ENCODE results near the gene PIP4K2B.
"Not testable (repeated sequence)": the region's sequence is repeated elsewhere in the genome, so short reads cannot be mapped to it uniquely, and the experiment has no call there.

PIP4K2B gene

DNA sequence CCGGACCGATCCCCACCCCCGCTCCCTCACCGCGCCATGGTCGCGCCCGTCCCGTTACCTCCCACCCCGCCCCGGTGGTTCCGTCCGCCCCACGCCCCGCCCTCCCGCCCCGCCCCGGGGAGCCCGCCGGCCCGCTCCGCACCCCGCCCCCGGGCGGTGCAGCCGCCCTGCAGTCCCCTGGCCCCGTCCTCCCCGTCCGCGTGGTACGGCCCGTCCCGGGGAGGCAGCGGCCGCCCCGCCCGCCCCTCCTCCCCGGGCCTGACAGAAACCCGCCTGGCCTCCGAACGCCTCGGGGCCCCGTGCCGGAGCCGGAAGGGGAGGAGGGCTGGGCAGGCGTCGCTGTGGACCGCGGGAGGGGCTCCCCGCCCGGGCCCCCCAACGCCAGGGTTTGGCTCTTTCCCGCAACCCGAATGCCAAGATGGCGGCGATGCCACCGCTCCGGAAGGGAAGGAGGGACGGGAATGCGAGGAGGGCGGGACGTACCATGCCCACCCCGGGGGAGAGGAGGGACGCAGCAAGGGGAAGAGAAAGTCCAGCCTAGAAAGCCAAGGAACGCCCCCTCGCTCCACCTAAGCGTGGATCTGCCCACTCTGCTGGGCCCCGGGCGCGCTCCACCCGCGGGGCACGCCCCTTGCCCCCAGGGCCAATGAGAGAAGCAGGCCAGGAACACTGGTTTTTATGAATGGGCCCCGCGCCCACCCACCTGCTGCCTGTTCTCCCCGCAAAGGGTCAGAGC, at the start of gene PIP4K2B:
PIP4K2B (minus strand) TSS at position 56 of the 736 bp plus-strand sequence. CDS start 132 bp downstream, outside the sequence.
- DNase-seq: peak; percentile 100

DNA sequence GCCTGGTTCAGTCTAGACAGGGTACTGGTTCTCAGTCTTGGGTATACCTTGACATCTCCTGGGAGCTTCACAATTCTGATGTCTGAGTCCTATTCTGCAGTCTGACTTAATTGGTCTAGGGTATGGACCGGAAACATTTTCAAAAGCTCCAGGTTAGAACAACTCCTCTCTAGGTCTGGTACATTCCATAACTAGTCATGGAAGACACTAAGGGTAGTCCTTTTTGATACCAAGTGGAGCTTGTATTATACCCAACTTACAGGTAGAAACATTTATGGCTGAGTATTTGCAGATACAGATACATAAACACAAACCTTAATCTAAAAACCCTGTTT, 49.2 kb upstream of the PIP4K2B start:
- DNase-seq: no peak

DNA sequence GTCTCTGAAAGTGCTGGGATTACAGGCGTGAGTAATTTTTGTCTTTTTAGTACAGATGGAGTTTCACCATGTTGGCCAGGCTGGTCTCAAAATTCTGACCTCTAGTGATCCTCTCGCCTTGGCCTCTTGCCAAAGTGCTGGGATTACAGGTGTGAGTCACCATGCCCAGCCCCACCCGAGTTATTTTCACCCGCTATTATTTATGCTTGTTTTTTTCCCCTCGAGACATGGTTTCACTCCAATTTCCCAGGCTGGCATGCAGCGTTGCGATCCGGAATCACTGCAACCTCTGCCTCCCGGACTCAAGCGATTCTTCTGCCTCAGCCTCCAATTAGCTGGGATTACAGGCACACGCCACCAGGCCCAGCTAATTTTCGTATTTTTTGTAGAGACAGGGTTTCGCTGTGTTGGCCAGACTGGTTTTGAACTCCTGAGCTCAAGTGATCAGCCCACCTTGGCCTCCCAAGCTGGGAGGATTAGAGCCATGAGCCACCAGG, 45.0 kb upstream of the PIP4K2B start:
- no peak for DNase-seq

DNA sequence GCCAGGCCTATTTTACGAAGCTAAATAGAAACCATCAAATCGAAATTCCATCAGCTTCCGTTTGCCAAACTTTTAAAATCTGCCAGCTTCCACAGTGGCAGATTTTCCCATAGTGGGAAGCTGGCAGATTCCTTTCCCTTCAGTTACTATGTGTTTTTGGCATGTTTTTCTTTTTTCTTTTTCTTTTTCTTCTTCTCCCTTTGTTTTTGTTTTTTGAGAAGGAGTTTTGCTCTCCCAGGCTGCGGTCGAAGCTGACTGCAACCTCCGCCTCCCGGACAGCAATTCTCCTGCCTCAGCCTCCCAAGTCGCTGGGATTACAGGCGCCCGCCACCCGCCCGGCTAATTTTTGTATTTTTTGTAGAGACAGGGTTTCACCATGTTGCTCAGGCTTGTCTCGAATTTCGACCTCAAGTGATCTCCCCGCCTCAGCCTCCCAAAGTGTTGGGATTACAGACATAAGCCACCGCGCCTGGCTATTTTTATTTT, 26.4 kb upstream of the PIP4K2B start:
- no peak for DNase-seq

DNA sequence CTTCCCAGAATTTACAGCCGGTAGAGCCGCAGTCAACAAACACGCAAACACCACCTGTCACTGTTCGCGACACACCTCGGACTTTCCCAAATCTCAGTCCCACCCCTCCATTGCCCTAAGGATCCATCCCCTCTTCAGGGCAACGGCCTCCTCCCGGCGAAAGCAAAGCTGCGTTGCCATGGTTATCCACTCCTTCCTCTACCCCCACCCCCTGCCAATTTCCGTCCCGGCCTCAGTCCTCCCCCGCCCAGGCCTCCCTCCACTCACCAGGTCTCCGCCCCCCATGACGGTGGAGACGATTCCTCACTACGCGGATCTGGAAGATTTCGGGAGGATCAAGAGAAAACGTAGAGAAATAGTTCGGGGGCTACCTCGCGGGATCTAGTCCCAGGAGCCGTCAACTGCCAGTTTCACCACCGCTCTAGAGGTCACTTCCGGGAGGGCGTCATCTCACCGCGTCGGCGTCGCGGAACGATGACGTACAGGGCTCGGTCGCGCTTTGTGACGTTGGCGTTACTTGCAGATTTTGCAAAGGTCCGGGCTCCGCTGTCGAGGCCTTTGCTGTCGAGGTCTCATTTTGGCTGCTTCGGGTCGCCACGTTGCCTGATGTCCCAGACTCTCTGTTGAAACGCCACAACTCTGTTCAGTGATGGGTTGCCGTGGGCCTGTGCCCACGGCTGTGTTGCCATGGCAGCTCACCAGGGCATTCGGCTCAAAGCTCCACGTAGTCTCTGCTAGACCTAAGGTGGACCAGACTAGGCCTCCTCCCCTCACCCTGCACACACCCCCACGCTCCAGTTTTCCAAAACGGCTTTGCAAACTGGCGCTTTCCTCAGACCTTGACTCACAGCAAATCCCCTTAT, 25.8 kb upstream of the PIP4K2B start, which contains the start of gene CWC25:
CWC25 (minus strand) TSS at position 423 of the 863 bp plus-strand sequence; CDS start at position 285, 138 bp downstream.
- peak; percentile 99 for DNase-seq

DNA sequence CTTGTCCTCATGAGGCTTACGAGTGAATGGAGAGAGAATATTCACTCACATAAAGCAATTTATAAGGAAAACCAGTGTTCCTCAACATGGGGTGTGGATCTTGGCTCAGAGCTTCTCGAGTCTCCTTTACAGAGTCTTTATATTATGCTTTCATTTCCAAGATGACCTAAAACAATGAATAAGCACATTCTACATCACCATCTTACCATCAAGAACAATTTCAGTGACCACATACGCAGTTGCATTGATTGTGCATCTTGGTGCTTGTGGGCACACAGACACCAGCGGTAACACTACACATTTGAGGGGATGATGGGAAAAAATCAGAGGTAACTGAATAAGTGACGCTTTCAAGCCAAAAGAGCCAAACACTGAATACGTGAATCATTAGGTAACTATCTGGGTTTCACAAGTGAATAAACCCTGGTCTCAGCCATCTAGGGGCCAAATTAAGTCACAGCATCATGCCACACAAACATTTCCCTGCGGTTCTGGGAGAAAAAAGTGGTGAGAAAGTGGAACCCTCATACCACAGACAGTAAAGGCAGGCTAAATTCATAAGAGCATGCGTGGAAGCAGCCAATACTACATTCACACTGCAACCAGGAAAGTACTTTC, 16.3 kb upstream of the PIP4K2B start:
- DNase-seq: no peak

DNA sequence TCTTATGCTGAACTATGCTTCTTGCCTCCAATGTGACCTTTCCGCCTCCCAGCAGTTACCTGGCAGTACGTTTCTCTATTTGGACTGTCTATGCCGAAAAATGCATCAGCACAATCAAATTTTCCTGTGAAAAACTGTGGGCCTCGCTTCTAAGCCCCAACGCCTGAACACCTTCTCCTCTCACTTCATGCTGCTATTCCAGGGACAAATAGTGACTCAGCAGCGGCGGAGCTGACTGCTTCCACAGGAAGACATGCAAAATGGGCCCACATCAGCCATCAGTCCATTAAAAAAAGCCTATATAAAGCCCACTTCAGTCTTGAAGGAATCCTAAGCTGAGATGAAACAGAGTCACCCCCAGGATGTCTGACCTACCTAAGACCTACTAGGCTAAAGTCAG, 10.5 kb upstream of the PIP4K2B start:
- DNase-seq: no peak

DNA sequence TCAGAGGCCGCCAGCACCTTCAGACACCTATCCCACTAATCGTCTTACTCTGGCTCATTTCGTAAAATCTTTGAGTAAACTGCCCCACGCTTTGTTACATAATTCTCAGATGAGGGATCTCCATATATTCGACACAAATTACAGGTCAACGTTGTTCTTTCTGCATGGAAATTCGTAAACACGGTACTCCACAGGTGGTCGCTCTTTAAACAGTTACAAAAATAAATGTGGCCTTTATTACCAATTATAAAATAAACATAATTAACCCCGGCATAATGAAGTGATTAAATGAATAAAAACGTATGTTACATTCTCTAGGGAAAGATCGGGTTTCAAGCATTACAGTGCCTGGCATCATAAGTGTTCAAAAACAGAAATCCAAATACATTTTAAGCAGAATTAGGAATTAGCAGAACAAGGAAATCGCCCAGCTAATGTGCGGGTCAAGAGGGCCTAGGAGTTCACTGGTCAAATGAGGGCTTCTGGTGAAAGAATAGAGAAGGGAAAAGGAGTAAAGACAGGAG, 943 bp upstream of the PIP4K2B start:
- DNase-seq: no peak

DNA sequence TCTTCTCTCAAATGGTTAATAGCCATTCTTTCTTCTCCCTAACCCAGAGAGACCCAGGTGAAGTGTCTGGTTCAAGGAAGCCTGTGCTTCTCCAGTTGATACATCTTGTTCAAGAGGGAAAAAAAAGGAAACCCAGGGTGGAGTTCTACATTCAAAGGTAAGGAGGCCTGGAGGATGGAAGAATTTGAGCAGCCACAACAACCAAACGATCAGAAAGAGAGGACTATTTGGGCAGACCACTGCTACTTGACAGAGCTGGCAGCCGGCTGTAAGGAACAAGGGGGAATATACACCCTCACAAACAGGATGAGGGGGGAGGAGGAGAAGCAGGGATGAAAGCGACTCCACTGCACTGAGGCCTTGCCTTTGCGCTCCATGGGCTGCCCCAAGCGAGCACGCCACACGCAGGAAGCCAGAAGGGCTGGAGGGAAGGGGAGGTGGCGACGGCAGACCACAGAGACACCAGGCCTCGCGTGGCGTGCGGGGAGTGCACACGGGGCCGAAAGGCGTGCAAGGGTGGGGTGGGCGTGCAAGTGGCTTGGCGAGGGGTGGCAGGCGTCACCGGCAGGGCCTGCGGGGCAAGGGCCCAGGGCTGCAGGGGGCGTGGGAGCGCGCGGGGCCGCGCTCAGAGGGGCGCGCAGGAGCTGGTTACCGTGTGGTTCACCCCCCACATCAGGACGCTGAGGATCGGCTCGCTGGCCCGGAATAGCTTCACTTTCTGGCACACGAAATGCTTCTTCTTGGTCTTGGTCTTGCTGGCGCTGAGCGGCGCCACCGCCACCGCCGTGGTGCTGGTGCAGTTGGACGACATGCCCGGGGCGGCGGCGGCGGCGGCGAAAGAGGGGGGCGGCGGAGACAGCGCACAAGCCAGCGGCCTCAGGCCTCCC, 499 bp downstream of the PIP4K2B start:
- DNase-seq: peak; percentile 82

DNA sequence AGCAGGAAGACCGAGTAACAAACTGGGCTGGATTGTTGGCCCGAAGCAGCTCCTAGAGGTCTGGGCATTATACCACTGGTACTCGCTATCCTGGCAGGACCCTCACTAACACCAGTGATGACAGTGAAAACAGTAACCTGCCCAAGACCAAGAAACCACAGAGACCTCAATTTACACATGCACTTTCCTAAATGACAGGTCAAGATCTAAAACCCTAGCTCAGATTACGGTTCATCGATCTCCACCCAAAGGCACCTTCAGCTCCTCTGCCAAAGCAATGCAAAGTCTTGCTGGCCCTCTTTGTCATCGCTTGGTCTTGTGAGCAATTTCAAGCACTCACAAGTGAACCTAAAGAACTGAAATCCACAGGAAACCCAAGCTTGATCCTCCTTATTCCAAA, 1.5 kb downstream of the PIP4K2B start:
- no peak for DNase-seq

DNA sequence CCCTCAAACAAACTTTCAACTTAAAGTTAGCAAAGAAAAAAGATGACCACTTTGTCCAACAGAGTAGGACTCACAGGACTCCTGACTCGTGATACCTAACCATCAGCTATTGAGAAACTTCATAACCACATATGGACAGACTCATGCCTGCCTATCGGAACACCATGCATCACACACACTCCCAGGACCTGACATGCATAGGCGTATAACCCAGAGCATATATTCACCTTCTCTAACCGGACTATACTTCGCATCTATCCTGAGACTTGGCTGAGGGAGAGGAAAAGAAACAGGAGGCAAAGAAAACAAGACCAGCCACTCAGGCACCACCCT, 2.2 kb downstream of the PIP4K2B start:
- DNase-seq: no peak

DNA sequence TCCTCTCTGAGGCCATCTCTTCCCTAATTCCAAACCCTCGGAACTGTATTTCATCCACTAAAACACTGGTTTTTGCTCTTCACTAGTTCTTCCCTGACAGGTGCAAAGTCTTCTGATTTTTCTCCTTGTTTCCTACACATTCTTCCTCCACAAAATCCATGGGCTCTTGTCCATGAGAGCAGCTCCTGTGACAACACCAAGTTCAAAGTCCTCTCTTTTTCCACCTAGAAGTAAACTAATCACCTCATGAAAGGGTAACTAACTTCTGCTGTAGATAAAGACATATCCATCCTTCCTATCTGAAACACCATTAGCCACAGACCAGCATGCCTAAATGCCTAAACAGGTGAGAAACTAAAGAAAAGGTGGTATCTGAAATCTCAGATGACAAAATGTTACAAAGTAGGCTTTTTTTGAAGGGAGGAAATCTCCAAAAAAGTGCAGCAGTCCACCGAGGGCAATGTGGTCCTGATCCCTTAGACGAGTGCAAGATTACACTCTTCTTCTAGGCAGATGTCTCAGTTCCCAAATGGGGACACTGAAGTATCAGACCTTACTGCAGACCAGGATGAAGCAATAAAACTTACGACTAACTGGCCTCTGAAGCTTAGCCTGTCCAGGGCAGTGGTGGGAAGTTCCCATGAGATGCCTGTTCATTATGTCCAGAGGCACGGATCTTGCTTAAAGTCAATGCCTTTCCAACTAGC, 2.8 kb downstream of the PIP4K2B start:
- no peak for DNase-seq

DNA sequence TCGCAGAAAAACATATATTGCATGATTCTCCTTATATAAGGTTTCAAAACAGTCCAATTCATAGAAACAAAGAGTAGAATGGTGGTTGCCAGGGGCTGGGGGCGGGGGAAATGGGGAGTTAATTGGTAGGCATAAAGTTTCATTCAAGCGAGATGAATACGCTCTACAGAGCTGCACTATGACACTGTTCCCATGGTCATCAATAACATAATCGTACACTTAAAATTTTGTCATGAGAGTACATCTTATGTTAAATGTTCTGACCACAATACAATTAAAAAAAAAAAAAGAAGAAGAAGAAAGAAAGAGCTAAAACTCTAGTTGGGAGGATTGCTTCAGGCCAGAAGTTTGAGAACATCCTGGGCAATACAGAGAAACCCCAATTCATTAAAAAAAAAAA, 5.1 kb downstream of the PIP4K2B start:
- DNase-seq: no peak

DNA sequence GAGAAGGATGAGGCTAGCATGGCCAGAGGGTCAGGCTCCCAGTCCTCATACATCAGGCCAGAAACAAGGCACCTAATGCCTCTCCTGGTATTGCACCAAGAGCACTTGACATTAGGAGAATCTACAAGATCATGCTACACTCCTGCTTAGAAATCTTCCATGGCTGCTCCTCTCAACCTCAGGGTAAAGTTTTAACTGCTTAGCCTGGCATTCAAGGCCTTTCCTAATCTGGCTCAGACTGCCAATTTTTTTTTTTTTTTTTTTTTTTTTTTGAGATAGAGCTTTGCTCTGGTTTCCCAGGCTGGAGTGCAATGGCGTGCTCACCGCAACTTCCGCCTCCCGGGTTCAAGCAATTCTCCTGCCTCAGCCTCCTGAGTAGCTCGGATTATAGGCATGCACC, 8.2 kb downstream of the PIP4K2B start:
- DNase-seq: no peak

DNA sequence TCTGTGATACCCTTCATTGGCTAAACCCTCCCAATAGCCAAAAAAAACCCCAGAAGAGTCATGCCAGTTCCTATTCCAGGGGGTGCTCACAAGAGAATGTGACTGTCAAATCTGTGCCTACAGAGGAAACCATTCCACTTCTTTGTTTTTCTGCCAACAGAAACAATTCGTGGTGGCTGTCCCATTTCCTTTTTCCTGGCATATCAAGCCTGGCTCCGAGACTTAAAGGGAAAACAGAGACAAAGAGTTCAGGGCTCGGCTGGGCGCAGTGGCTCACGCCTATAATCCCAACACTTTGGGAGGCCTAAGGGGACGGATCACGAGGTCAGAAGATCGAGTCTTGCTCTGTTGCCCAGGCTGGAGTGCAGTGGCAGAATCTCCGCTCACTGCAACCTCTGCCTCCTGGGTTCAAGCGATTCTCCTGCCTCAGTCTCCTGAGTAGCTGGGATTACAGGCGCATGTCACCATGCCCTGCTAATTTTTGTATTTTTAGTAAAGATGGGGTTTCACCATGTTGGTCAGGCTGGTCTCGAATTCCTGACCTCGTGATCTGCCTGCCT, 9.1 kb downstream of the PIP4K2B start:
- not testable (repeated sequence) for DNase-seq

DNA sequence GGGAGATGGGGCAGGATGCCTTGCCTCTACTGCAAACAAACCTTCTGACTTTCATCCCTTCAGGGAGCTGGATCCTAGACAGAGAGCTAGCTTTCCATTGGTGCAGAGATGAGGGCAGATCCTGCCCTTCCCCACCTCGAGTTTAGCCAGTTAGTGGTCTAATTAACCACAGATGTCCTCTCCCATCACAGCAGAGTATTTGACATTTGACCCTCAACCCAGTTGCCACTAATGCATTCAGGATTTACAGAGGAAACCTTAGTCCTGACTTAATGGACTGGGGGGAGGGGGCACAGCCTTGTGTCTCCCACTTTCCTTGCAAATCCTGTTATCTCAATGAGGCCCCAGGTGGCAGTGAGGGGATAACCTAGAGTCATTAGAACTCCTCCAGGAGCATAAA, 10.2 kb downstream of the PIP4K2B start:
- peak; percentile 86 for DNase-seq

DNA sequence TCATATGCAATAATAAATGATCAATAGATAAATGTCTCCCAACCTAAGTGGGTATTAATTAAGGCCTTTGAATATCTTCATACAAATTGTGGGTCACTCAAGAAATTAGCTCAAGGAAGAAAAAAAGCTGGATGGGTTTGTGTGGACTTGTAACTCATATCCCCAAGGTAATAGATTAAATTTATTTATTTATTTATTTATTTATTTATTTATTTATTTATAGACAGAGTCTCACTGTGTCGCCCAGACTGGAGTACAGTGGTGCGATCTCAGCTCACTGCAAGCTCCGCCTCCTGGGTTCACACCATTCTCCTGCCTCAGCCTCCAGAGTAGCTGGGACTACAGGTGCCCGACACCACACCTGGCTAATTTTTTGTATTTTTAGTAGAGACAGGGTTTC, 11.4 kb downstream of the PIP4K2B start:
- DNase-seq: not testable (repeated sequence)

DNA sequence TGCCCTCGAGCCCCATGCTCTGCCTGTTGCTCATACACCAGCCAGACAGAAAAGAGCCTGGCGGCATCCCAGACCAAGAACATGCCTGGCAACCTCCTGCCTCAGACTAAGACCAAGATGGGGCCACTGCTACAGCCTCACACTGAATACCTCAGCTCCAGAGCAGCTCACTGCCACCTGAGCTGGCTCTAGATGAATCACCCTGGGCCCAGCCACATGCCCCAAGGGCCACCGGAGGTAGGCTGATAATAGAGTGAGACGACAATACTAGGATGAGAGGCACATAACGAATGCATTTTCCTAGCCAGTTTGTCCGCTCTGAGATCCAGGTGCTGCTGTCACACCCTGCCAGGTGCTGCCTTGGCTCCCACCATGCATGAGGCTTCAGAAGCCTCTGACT, 13.0 kb downstream of the PIP4K2B start:
- DNase-seq: peak; percentile 75

DNA sequence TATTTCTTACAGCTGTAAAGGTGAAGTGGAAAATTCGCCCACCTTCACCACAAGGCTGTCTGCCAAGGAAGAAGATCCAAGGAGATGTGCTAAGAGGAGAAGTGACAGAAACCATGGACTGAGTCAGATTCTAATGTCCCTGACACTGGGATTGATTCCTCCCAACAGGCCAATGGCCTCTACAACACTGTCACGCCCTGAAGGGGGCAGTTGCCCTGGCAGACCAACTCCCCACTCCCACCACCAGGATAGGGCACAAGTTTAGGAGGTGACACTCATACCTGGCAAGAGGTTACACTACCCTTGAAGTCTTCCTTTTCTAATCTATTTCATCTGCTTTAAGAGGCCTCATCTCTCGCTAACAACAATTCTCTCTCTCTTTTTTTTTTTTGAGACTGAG, 16.1 kb downstream of the PIP4K2B start:
- DNase-seq: no peak

DNA sequence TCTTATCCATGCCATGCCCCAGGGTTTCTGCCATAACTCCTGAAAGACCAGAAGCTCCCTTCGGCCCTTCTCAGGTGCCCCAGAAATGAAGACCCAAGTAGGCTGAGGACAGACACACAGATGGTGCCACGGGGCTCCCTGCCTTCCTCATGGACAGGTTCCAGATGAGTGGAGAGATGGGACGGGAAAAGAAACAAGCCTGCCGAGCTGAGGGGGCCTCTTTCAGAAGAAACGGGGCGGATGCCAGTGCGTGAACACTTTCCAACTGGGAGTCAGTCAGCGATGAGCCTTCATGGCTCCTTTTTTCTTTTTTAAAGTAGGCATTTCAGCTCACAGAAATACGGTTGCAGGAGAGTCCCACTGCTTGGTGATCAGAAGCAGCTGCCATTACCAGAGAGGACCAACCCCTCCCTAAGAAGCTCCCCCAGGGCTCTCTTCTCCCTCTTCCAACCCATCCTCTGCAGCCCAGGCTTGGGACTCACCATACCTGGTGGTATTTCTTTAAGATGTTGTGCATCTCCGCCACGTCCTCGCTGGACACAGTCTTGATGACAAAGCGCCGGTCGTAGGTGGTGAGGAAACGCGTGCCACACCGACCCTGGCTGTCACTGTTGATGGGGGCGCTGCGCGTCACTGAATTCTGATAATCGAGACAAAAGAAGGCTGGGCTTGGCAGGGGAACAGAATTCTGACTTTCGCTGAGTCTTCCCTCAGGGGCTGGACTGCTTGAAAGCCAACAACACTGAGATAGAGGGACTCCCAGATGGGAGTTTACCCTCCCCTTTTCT, 19.2 kb downstream of the PIP4K2B start:
- no peak for DNase-seq

All from islet precursor cell (in vitro differentiated cells).